Neural crest cell (in vitro differentiated cells): Measurements from ENCODE around the gene MICAL2. TPM values are rescaled to one million over a fixed set of nuclear protein-coding genes. Genes with fewer than 3 reads are reported as not detected.

Source experiments
- DNase-seq: peaks from one replicate; pipeline ENCODE4 v3.0.0; 2021; ENCODE audit warnings: low read depth, mixed read lengths, low spot score
- H3K27ac Mint-ChIP-seq: one replicate; pipeline ENCODE4 v1.8.0; 2021; ENCODE audit warnings: mild to moderate bottlenecking, mixed read lengths; ENCODE audit not compliant: unreplicated experiment
- H3K27me3 Mint-ChIP-seq: 2 replicates; pipeline ENCODE4 v1.8.0; 2021; ENCODE audit warnings: low read depth, mild to moderate bottlenecking, mixed read lengths
- H3K36me3 Mint-ChIP-seq: 2 replicates; pipeline ENCODE4 v1.8.0; 2021; ENCODE audit warnings: low read depth, mild to moderate bottlenecking, mixed read lengths
- H3K4me1 Mint-ChIP-seq: 2 replicates; pipeline ENCODE4 v1.8.0; 2021; ENCODE audit warnings: mixed read lengths
- H3K4me3 Mint-ChIP-seq: one replicate; pipeline ENCODE4 v1.8.0; 2021; ENCODE audit warnings: mild to moderate bottlenecking, mixed read lengths
- H3K9me3 Mint-ChIP-seq: 2 replicates; pipeline ENCODE4 v1.8.0; 2021; ENCODE audit warnings: mixed read lengths
- CTCF ChIP-seq: fragments of 200-600 bp; sonication (generic); conservative IDR thresholded peaks from 2 replicates; pipeline ENCODE4 v1.5.0; 2021; ENCODE audit warnings: antibody characterized with exemption, mild to moderate bottlenecking
- long read RNA-seq: library from polyadenylated mRNA; unstranded; transcript quantifications from one replicate; pipeline ENCODE4 v2.0.0, GENCODE V29; 2020
- total RNA-seq: library from RNA; stranded (reverse); gene quantifications from 2 replicates; pipeline ENCODE4 v1.2.1, GENCODE V29; 2021

MICAL2 gene
- total RNA-seq = 1.0 and 1.1 TPM in 2 replicates
- long read RNA-seq = 0 reads

GRCh38 chr11:12110201-12110713 is at the start of gene MICAL2:
MICAL2 (plus strand) TSS chr11:12110590; CDS start chr11:12162156, 51,566 bp downstream.
- H3K4me1 Mint-ChIP-seq = peaks cover 4% of the 10 kb centered on the region
- H3K27me3 Mint-ChIP-seq = peaks cover 60% of the 10 kb centered on the region
- DNase-seq = peak; percentile 68
- H3K4me3 Mint-ChIP-seq = peak within 1 kb of the TSS; percentile 78
- no peaks in the 10 kb centered on the region for H3K9me3 Mint-ChIP-seq
- H3K36me3 Mint-ChIP-seq = no peaks in the 10 kb centered on the region
- no peak for TF ChIP-seq CTCF
- H3K27ac Mint-ChIP-seq = no peak within 1 kb of the TSS

DNA sequence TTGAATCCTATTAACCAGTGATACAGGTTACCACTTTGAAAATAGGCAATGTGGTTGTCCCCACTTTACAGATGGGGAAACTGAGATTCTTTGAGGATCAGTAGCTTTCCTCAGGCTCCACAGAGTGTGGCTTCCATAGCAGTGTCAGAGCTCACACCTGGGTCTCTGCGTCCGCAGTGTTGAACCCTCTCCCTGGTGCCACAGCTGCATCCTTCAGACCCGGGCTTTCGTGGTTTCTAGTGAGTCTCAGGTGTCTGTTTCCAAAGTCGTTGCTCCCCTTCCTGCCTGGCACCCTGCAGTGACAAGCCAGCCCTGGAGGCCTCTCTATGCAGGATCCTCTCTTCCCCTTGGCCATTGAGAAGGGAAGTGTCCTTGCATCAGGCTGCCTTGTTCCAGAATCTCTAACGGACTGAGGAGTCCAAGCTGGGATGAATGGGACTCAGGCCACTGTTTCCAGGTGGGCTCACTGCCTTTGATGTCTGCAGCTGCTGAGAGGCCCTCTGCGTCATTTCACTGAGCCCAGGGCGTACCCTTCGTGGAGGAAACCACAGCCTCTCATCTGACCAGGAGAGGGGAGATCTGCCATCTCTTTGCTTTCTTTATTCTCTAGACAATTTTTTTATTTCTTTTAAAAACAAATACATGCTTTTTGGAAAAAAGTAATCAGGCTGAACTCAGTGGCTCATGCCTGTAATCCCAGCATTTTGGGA is 48.4 kb upstream of the MICAL2 start:
- H3K36me3 Mint-ChIP-seq = no peaks in the 10 kb centered on the region
- H3K9me3 Mint-ChIP-seq = peaks cover 3% of the 10 kb centered on the region
- H3K4me3 Mint-ChIP-seq = no peak overlapping the region
- no peak overlapping the region for H3K27ac Mint-ChIP-seq
- peaks cover 6% of the 10 kb centered on the region for H3K4me1 Mint-ChIP-seq
- no peak for TF ChIP-seq CTCF
- DNase-seq = no peak
- H3K27me3 Mint-ChIP-seq = no peaks in the 10 kb centered on the region

DNA sequence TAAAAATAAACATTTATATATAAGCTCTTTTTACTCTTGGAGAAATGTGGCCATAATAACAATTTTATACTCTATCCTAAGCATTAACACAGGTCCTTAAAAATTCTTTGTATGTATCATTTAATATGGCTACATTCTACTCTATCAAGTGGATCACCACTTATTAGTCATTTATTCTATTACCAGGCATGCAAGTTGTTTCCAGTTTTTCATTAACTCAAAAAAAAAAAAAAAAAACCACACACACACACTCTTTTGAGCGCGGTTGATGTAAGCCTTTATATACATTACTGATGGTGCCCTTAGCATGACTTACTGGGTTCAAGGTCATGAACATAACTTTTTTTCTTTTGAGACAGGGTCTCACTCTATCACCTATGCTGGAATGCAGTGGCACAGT is 47.1 kb upstream of the MICAL2 start:
- Mint-ChIP-seq H3K9me3 (peaks cover 3% of the 10 kb centered on the region), H3K36me3 (no peaks in the 10 kb centered on the region)

GRCh38 chr11:12064136-12064953 is 46.0 kb upstream of the MICAL2 start:
- H3K4me1 Mint-ChIP-seq = peaks cover 22% of the 10 kb centered on the region
- DNase-seq = no peak
- H3K36me3 Mint-ChIP-seq = no peaks in the 10 kb centered on the region
- no peak overlapping the region for H3K4me3 Mint-ChIP-seq
- H3K27me3 Mint-ChIP-seq = no peaks in the 10 kb centered on the region
- peaks cover 3% of the 10 kb centered on the region for H3K9me3 Mint-ChIP-seq
- TF ChIP-seq CTCF = no peak
- H3K27ac Mint-ChIP-seq = no peak overlapping the region

More for the DNA sequence above, 47.1 kb upstream of the MICAL2 start:
- H3K27ac Mint-ChIP-seq = no peak overlapping the region
- peaks cover 18% of the 10 kb centered on the region for H3K4me1 Mint-ChIP-seq
- H3K4me3 Mint-ChIP-seq = no peak overlapping the region
- H3K27me3 Mint-ChIP-seq = no peaks in the 10 kb centered on the region
- no peak for DNase-seq
- TF ChIP-seq CTCF = no peak

DNA sequence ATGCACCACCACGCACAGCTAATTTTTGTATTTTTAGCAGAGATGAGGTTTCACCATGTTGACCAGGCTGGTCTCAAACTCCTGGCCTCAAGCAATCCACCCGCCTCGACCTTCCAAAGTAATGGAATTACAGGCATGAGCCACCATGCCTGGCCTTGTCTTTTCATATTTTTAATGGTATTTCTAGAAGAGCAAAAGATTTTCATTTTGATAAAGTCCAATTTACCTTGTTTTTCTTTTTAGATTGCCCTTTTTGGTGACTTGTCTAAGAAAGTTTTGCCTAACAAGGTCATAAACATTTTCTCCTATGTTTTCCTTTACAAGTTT is 45.5 kb upstream of the MICAL2 start:
- peaks cover 3% of the 10 kb centered on the region for H3K9me3 Mint-ChIP-seq
- H3K4me3 Mint-ChIP-seq = no peak overlapping the region
- H3K36me3 Mint-ChIP-seq = no peaks in the 10 kb centered on the region
- no peak for TF ChIP-seq CTCF
- H3K27ac Mint-ChIP-seq = no peak overlapping the region
- H3K4me1 Mint-ChIP-seq = peaks cover 26% of the 10 kb centered on the region
- no peak for DNase-seq
- no peaks in the 10 kb centered on the region for H3K27me3 Mint-ChIP-seq
